Measurements from ENCODE around the gene DGKE. TPM values are rescaled to one million over a fixed set of nuclear protein-coding genes. Genes with fewer than 3 reads are reported as not detected.

Gene DGKE
- total RNA-seq, 1 donor from 2014 or later = 85.0 TPM

GRCh38 chr17:56821847-56822534 lies 12.0 kb upstream of the DGKE start:
- DNase-seq (ENCODE audit: low spot score in 2 of 2) = no peak
- TF ChIP-seq, protein P1, sequence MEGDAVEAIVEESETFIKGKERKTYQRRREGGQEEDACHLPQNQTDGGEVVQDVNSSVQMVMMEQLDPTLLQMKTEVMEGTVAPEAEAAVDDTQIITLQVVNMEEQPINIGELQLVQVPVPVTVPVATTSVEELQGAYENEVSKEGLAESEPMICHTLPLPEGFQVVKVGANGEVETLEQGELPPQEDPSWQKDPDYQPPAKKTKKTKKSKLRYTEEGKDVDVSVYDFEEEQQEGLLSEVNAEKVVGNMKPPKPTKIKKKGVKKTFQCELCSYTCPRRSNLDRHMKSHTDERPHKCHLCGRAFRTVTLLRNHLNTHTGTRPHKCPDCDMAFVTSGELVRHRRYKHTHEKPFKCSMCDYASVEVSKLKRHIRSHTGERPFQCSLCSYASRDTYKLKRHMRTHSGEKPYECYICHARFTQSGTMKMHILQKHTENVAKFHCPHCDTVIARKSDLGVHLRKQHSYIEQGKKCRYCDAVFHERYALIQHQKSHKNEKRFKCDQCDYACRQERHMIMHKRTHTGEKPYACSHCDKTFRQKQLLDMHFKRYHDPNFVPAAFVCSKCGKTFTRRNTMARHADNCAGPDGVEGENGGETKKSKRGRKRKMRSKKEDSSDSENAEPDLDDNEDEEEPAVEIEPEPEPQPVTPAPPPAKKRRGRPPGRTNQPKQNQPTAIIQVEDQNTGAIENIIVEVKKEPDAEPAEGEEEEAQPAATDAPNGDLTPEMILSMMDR (IDR thresholded peaks at IDR 0.05) = no peak
- Histone ChIP-seq H3K36me3 (no peaks in the 10 kb centered on the region), H3K27ac (no peak overlapping the region), H3K4me3 (no peak overlapping the region), H3K4me1 (no peaks in the 10 kb centered on the region), H3K27me3 (no peaks in the 10 kb centered on the region), H3K9me3 (no peaks in the 10 kb centered on the region)
- intact Hi-C loops (cut with DNase I) = no loop called here

- no peak for DNase-seq (ENCODE audit: low spot score in 2 of 2)
These were observed 11.2 kb upstream of the DGKE start for GRCh38 chr17:56822725-56823124.

GRCh38 chr17:56823848-56824247 lies 10.1 kb upstream of the DGKE start:
- no peak overlapping the region for H3K4me3 ChIP-seq
- no peaks in the 10 kb centered on the region for H3K4me1 ChIP-seq
- TF ChIP-seq, protein P1 (IDR thresholded peaks at IDR 0.05) = no peak
- H3K9me3 ChIP-seq = no peaks in the 10 kb centered on the region
- DNase-seq (ENCODE audit: low spot score in 2 of 2) = no peak
- no peak overlapping the region for H3K27ac ChIP-seq
- intact Hi-C loops (cut with DNase I) = no loop called here
- H3K27me3 ChIP-seq = no peaks in the 10 kb centered on the region
- H3K36me3 ChIP-seq = no peaks in the 10 kb centered on the region

More at GRCh38 chr17:56822725-56823124, 11.2 kb upstream of the DGKE start:
- H3K36me3 ChIP-seq = no peaks in the 10 kb centered on the region
- H3K27me3 ChIP-seq = no peaks in the 10 kb centered on the region
- TF ChIP-seq, protein P1 (IDR thresholded peaks at IDR 0.05) = no peak
- no peak overlapping the region for H3K27ac ChIP-seq
- no peaks in the 10 kb centered on the region for H3K4me1 ChIP-seq
- H3K4me3 ChIP-seq = no peak overlapping the region
- H3K9me3 ChIP-seq = no peaks in the 10 kb centered on the region
- intact Hi-C loops (cut with DNase I) = no loop called here

- Histone ChIP-seq H3K4me3 (no peak overlapping the region), H3K36me3 (peaks cover 0 to 3% of the 10 kb centered on the region in 2 donors), H3K9me3 (no peaks in the 10 kb centered on the region), H3K27me3 (no peaks in the 10 kb centered on the region), H3K4me1 (no peaks in the 10 kb centered on the region), H3K27ac (no peak overlapping the region)
- DNase-seq (ENCODE audit: low spot score in 2 of 2) = no peak
- intact Hi-C loops (cut with DNase I) = no loop called here
- TF ChIP-seq, protein P1 (IDR thresholded peaks at IDR 0.05) = no peak
These were observed 9.4 kb upstream of the DGKE start for GRCh38 chr17:56824503-56824902.

GRCh38 chr17:56826611-56827414 lies 7.1 kb upstream of the DGKE start:
- TF ChIP-seq, protein P1 (IDR thresholded peaks at IDR 0.05) = no peak
- DNase-seq (ENCODE audit: low spot score in 2 of 2) = no peak
- Histone ChIP-seq H3K27me3 (no peaks in the 10 kb centered on the region), H3K9me3 (no peaks in the 10 kb centered on the region), H3K4me3 (no peak overlapping the region), H3K4me1 (no peaks in the 10 kb centered on the region), H3K27ac (no peak overlapping the region), H3K36me3 (peaks cover 0 to 3% of the 10 kb centered on the region in 2 donors)
- intact Hi-C loops (cut with DNase I) = no loop called here

All from ascending aorta (tissue), 2 donors.